Measurements from ENCODE around the gene GBE1. TPM values are rescaled to one million over a fixed set of nuclear protein-coding genes. Genes with fewer than 3 reads are reported as not detected.

Gene GBE1
- polyA plus RNA-seq, 1 donor (not counting 4 experiments of a cell fraction or from before 2014, with no cell fraction given) = 30.2 TPM

DNA sequence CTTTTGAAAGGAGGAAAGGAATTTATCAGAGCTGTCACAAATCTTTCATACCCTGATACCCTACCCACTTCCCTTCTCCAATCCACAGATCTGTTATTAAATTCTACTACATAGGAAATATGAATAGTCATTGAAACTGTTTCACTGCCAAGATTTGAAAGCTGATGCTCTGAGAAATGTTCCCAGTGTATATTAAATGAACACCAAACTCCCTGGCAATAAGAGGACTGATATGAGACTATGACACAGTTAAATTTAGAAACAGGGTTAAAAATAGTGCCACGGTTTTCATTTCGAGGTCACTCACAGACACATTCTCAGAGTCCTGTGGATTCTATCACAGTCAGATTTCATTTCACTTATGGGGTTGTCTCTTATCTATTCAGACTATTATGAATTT is 27.2 kb upstream of the GBE1 start:
- FAIRE-seq (no peak), DNase-seq (ENCODE audit: low read depth, low spot score) (no peak)
- Histone ChIP-seq H3K9me1 (ENCODE audit: control insufficient read depth, extremely low read depth, insufficient read depth, low read length) (no peaks in the 10 kb centered on the region), H3K4me2 (ENCODE audit: control insufficient read depth, extremely low read depth, insufficient read depth, low read depth, low read length) (no peak overlapping the region), H3K36me3 (ENCODE audit: control insufficient read depth in 2 of 2, extremely low read depth in 1 of 2, insufficient read depth in 2 of 2, low read length in 2 of 2) (no peaks in the 10 kb centered on the region), H4K20me1 (ENCODE audit: control insufficient read depth, extremely low read depth, insufficient read depth, low read length) (no peaks in the 10 kb centered on the region), H3K4me3 (ENCODE audit: control insufficient read depth in 2 of 3, extremely low read depth in 1 of 3, insufficient read depth in 2 of 3, low read depth in 1 of 3, low read length in 3 of 3) (no peak overlapping the region), H3K27ac (ENCODE audit: control insufficient read depth, insufficient read depth, low read length) (no peak overlapping the region), H3K9me3 (ENCODE audit: control insufficient read depth, low read depth, low read length) (no peaks in the 10 kb centered on the region), H3K79me2 (ENCODE audit: control insufficient read depth, insufficient read depth, low read length) (no peaks in the 10 kb centered on the region), H3K9ac (ENCODE audit: control insufficient read depth, extremely low read depth, insufficient read depth, low read length) (no peak overlapping the region), H2AFZ (ENCODE audit: control insufficient read depth, low read length) (no peak overlapping the region), H3K4me1 (ENCODE audit: control insufficient read depth, extremely low read depth, insufficient read depth, low read length) (no peaks in the 10 kb centered on the region), H3K27me3 (ENCODE audit: control insufficient read depth, extremely low read depth, insufficient read depth, low read length) (no peaks in the 10 kb centered on the region)
- no peak for TF ChIP-seq EZH2 (IDR thresholded peaks at IDR 0.05; ENCODE audit: low read length)
- TF ChIP-seq, protein P1, sequence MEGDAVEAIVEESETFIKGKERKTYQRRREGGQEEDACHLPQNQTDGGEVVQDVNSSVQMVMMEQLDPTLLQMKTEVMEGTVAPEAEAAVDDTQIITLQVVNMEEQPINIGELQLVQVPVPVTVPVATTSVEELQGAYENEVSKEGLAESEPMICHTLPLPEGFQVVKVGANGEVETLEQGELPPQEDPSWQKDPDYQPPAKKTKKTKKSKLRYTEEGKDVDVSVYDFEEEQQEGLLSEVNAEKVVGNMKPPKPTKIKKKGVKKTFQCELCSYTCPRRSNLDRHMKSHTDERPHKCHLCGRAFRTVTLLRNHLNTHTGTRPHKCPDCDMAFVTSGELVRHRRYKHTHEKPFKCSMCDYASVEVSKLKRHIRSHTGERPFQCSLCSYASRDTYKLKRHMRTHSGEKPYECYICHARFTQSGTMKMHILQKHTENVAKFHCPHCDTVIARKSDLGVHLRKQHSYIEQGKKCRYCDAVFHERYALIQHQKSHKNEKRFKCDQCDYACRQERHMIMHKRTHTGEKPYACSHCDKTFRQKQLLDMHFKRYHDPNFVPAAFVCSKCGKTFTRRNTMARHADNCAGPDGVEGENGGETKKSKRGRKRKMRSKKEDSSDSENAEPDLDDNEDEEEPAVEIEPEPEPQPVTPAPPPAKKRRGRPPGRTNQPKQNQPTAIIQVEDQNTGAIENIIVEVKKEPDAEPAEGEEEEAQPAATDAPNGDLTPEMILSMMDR (optimal IDR thresholded peaks at IDR 0.05 in 1 of 3, IDR thresholded peaks at IDR 0.05 in 1 of 3, conservative IDR thresholded peaks at IDR 0.05 in 1 of 3; ENCODE audit: extremely low read depth in 1 of 3, insufficient read depth in 2 of 3, low read length in 3 of 3) = no peak
- dilution Hi-C loops (cut with MboI; ENCODE audit: extremely low pct_ligation_motif_present, low sequenced_read_pairs) = no loop called here

DNA sequence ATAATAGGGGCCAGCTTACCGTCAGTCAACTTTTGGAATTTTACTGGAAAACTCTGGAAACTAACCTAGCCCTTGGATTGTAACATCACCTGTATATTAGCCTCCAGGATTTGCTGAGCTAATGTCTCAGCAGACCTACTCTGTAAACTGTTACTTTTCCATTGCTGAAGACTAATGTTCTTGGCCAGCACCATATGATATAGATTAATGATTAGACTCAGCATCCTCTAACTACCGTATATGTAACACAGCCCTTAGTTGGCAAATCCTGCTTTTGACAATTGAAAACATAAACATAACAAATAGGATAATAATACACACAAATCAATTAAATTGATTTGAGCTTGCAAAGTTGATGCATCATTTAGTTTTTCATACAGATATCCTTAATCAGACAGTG is 26.6 kb upstream of the GBE1 start:
- Histone ChIP-seq H3K9ac (ENCODE audit: control insufficient read depth, extremely low read depth, insufficient read depth, low read length) (no peak overlapping the region), H3K9me1 (ENCODE audit: control insufficient read depth, extremely low read depth, insufficient read depth, low read length) (no peaks in the 10 kb centered on the region), H4K20me1 (ENCODE audit: control insufficient read depth, extremely low read depth, insufficient read depth, low read length) (no peaks in the 10 kb centered on the region), H3K4me1 (ENCODE audit: control insufficient read depth, extremely low read depth, insufficient read depth, low read length) (no peaks in the 10 kb centered on the region), H3K4me3 (ENCODE audit: control insufficient read depth in 2 of 3, extremely low read depth in 1 of 3, insufficient read depth in 2 of 3, low read depth in 1 of 3, low read length in 3 of 3) (no peak overlapping the region), H3K4me2 (ENCODE audit: control insufficient read depth, extremely low read depth, insufficient read depth, low read depth, low read length) (no peak overlapping the region), H3K36me3 (ENCODE audit: control insufficient read depth in 2 of 2, extremely low read depth in 1 of 2, insufficient read depth in 2 of 2, low read length in 2 of 2) (no peaks in the 10 kb centered on the region), H3K79me2 (ENCODE audit: control insufficient read depth, insufficient read depth, low read length) (no peaks in the 10 kb centered on the region), H3K27me3 (ENCODE audit: control insufficient read depth, extremely low read depth, insufficient read depth, low read length) (no peaks in the 10 kb centered on the region), H3K9me3 (ENCODE audit: control insufficient read depth, low read depth, low read length) (no peaks in the 10 kb centered on the region), H3K27ac (ENCODE audit: control insufficient read depth, insufficient read depth, low read length) (no peak overlapping the region), H2AFZ (ENCODE audit: control insufficient read depth, low read length) (no peak overlapping the region)
- no peak for DNase-seq (ENCODE audit: low read depth, low spot score)
- no peak for FAIRE-seq
- no peak for TF ChIP-seq EZH2 (IDR thresholded peaks at IDR 0.05; ENCODE audit: low read length)
- TF ChIP-seq, protein P1 (optimal IDR thresholded peaks at IDR 0.05 in 1 of 3, IDR thresholded peaks at IDR 0.05 in 1 of 3, conservative IDR thresholded peaks at IDR 0.05 in 1 of 3; ENCODE audit: extremely low read depth in 1 of 3, insufficient read depth in 2 of 3, low read length in 3 of 3) = no peak
- dilution Hi-C loops (cut with MboI; ENCODE audit: extremely low pct_ligation_motif_present, low sequenced_read_pairs) = no loop called here

Measured in keratinocyte (primary cell).